ENCODE data around the gene FZD4.

DNA sequence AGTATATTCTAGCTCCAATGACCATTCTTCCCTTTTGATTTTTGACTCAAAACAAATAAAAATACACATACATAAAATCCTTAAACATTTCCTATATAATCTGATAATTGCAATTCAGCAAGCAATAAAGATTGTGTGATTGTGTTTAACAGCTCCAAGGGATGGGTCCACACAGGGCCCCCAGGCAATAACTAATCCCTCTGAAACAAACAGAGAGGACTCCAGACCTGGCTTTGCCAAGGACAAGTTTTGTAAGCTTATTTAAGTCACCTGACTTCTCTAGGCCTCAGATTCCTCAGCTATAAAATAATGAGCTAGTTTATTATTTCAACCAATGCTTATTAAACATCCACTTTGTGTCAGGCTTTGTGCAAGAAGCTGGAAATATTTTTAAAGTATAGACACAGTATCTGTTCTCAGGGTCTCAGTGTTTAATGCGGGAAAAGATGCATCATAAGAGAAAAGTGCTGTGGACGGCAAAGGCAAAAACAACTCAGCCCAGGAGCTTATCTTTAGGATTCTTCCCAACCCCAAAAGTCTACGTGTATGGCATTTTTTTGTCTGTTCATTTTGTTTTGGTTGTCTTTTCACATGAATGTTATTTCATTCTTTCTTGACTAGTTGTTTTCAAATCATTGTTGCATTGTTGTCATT lies 20.1 kb downstream of the FZD4 start:
- TF ChIP-seq, protein P1, sequence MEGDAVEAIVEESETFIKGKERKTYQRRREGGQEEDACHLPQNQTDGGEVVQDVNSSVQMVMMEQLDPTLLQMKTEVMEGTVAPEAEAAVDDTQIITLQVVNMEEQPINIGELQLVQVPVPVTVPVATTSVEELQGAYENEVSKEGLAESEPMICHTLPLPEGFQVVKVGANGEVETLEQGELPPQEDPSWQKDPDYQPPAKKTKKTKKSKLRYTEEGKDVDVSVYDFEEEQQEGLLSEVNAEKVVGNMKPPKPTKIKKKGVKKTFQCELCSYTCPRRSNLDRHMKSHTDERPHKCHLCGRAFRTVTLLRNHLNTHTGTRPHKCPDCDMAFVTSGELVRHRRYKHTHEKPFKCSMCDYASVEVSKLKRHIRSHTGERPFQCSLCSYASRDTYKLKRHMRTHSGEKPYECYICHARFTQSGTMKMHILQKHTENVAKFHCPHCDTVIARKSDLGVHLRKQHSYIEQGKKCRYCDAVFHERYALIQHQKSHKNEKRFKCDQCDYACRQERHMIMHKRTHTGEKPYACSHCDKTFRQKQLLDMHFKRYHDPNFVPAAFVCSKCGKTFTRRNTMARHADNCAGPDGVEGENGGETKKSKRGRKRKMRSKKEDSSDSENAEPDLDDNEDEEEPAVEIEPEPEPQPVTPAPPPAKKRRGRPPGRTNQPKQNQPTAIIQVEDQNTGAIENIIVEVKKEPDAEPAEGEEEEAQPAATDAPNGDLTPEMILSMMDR (IDR thresholded peaks at IDR 0.05): no peak
- TF ChIP-seq ZFX (IDR thresholded peaks at IDR 0.05; ENCODE audit: borderline replicate concordance): no peak

Data from 22Rv1 (cell line).